Breast epithelium (tissue), 3 donors: ENCODE measurements around the gene ZSCAN20.

Experiments used
- POLR2A ChIP-seq: fragments of 450-650 bp; IDR thresholded peaks from one replicate; pipeline ENCODE4 v1.6.1; 2016; ENCODE audit warnings: antibody characterized with exemption, mild to moderate bottlenecking, moderate library complexity
- TF ChIP-seq, protein P1 (sequence below), 3 donors: fragments of 450-650 bp; IDR thresholded peaks; one replicate each; pipeline ENCODE4 v1.5.1; 2016 to 2017; ENCODE audit warnings: antibody characterized with exemption in 3 of 3, mild to moderate bottlenecking in 3 of 3, moderate library complexity in 3 of 3

DNA sequence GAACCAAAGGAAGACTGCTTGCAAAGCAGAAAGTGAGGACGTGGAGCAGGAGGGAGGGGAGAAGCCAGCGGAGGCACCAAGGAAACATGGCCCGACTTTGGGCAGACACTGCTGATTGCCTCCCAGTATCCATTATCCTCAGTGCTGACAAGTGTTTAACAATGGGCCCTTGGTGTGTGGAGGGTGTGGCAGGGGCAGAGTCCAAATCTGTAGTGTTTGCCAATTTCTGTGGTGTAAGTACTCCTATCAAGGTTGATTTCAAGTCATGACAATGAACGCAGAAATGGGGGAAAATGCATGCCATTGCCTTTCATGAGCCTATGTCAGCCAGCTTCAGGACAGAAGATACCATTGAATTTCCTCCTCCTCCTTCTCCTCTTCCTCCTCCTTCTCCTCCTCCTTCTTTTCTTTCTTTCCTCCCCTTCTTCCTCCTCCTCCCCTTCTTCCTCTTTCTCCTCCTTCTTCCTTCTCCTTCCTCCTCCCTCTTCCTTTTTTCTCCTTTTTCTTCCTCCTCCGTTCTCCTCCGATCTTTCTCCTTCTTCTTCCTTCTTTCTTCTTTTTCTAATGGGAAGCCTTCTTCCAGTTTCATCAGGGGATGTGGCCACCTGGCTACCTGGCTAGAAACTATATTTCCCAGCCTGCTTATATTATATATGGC is 31.2 kb upstream of the ZSCAN20 start:
- TF ChIP-seq, protein P1, sequence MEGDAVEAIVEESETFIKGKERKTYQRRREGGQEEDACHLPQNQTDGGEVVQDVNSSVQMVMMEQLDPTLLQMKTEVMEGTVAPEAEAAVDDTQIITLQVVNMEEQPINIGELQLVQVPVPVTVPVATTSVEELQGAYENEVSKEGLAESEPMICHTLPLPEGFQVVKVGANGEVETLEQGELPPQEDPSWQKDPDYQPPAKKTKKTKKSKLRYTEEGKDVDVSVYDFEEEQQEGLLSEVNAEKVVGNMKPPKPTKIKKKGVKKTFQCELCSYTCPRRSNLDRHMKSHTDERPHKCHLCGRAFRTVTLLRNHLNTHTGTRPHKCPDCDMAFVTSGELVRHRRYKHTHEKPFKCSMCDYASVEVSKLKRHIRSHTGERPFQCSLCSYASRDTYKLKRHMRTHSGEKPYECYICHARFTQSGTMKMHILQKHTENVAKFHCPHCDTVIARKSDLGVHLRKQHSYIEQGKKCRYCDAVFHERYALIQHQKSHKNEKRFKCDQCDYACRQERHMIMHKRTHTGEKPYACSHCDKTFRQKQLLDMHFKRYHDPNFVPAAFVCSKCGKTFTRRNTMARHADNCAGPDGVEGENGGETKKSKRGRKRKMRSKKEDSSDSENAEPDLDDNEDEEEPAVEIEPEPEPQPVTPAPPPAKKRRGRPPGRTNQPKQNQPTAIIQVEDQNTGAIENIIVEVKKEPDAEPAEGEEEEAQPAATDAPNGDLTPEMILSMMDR (IDR thresholded peaks at IDR 0.05), result no peak
- TF ChIP-seq POLR2A, result no peak
